Retina (tissue), 1 donor: ENCODE results near the gene LIPK.
"Not testable (repeated sequence)": the region's sequence is repeated elsewhere in the genome, so short reads cannot be mapped to it uniquely, and the experiment has no call there.

ENCODE experiments used
- DNase-seq: peaks from one replicate; pipeline ENCODE4 v3.0.0-alpha.2; 2016

The LIPK gene

GRCh38 chr10:88705958-88706357 is at the start of gene LIPK:
LIPK (plus strand) TSS chr10:88706249; CDS start chr10:88724544, 18,295 bp downstream.
- DNase-seq = no peak

GRCh38 chr10:88657901-88658300 is 48.1 kb upstream of the LIPK start:
- no peak for DNase-seq

- DNase-seq = no peak
Observed at GRCh38 chr10:88659725-88660597, 46.1 kb upstream of the LIPK start.

DNA sequence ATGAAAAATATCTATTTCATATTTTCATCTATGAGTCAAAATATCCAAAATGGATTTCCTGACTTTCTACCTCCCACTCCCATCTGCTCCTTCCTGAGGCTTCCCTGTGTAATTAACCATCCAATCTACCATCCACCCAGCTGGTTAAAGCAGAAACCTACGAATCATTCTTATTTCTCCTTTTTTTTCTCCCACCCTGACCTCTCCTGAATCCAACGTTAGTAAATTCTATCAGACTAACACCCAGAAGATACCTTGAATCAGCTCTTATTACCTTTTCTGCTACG is 45.5 kb upstream of the LIPK start:
- no peak for DNase-seq

GRCh38 chr10:88661018-88661417 is 45.0 kb upstream of the LIPK start:
- DNase-seq = no peak

- no peak for DNase-seq
Observed at GRCh38 chr10:88661577-88661976, 44.5 kb upstream of the LIPK start.

- not testable (repeated sequence) for DNase-seq
Observed at GRCh38 chr10:88663153-88663552, 42.9 kb upstream of the LIPK start.

GRCh38 chr10:88664142-88664541 is 41.9 kb upstream of the LIPK start, which contains the start of gene LIPF:
LIPF (plus strand) TSS chr10:88664442; CDS start chr10:88667298, 2,856 bp downstream.
- no peak for DNase-seq

GRCh38 chr10:88668465-88668864 is 37.6 kb upstream of the LIPK start:
- no peak for DNase-seq

DNA sequence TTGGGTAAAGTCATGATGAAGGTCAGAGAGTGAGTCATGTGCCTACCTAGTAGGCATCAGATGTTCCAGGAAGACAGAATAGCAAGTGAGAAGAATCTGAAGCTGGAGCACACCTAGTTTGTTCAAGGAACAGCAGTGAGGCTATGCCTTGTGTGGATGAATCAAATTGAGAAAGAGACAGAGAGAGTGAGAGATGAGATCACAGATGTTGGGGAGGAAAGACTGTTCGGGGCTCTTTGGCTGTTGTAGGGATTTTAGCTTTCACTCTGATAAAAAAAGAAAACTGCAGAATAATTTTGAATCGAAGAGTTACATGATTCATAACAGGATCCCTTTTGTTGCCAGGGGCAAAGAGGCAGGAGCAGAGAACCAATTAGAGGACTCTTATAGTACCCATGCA is 35.6 kb upstream of the LIPK start:
- no peak for DNase-seq

DNA sequence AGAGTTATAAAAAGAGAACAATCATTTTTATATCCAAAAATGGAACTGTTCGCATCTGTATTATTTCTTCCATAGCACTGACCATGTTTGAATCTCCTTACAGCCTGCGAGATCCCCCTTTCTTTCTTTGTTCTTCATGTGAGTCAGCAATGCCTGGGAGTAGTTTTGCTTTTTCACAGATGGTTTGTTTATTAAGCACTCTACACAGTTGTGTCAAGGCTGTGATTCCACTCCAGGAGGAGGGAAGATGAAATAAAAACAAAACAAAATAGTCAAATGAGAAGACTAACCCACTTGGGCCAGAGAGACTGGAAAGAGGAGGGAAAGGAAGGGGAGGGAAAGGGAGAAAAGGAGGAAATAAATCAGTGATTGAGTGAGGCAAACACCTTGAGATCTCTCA is 34.0 kb upstream of the LIPK start:
- DNase-seq = no peak

DNA sequence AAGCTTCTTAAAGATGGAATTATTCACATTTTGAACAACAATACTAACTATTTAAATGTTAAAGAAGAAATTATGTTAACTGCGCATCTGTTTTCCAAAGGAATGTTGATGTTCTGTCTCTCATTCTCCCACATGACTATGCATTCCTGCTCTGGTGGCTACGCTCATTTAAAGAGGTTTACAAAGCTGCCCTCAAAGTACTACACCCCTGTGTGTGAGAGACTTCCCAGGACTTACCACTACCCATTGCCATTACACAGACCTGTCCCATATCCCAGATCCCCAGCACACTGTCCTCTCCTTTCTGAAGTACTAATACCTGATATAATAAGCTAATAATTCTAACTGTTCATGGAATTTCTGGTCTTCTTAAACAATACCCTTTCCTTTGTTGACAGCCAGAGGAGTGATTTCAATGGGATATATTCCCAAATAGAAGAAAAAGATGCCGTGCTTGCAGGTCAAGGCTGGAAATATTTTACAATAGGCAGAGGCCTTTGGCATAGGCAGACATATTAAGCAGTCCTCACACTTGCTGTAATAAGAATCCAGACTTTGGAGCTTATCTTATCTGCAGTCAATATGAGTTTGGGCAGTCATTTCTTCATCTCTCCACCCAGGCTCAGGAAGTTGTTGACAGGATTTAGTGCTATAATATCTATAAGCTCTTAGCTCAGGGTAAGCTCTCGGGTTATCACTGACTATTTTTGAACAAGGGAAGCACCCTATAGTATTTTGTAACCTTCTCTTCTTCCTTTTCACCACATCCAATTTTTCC is 29.6 kb upstream of the LIPK start:
- no peak for DNase-seq

GRCh38 chr10:88680958-88681357 is 25.1 kb upstream of the LIPK start:
- DNase-seq = no peak

DNA sequence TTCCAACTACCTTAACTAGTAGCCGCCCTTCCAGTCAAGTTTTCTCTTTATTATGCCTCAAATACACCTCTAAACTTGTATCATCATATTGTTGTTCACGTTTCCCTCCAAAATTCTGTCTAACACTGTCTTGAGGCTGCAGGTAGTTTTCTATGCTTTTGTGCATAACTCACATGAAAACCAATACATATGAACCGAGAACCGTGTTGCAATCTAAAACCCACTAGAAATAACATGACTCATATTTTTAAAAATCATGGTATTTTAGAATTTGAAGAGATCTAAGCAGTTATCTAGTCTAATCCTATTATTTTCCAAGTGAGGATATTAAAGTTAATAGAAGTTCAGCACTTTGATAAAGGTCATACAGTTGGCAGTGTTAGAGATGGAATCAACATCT is 23.6 kb upstream of the LIPK start:
- DNase-seq = no peak

GRCh38 chr10:88687853-88688467 is 18.1 kb upstream of the LIPK start:
- DNase-seq = peak; percentile 3

DNA sequence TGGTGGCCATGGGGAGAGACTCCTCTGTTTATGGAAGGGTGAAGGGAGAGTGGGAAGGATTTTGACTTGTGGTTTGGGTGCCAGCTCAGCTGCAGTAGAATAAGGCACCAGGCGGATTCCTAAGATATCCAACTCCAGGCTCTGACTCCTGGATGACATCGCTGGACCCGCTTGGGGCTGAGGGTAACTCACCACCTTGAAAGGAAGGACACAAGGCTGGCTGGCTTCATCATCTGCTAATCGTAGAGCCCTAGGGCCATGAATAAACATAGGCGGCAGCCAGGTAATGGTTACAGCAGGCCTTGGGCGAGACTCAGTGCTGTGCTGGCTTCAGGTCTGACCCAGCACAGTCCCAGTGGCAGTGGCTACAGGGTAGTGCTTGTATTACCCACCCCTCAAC is 16.7 kb upstream of the LIPK start:
- DNase-seq = no peak

DNA sequence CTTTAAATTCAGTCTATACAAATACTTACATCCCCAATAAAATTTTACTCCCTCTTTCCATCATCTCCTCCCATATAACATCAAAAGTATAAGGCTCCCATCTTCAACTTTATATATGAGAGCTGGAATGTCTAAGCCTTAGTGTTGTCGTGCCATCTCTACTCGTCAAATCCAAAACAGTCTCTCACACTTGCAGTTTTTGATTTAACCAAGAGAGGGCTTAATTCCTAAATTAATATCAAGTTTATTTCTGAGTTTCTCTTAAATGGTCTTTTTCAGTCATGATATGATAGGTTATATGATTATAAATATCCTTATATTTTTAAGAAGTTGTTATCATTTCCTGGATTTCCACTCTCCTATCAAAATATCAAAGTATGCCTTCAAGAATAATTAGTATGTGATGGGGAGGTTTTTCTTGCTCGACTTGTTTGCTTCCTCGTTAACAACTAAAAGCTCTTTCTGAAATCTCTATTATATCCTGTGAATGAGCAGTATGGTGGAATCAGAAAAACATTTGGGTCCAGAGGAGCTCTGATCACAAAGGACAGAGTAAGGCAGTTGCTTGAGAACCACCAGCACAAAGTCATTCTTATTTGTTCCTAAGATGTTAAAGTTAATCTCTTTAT is 12.5 kb upstream of the LIPK start:
- DNase-seq = no peak

DNA sequence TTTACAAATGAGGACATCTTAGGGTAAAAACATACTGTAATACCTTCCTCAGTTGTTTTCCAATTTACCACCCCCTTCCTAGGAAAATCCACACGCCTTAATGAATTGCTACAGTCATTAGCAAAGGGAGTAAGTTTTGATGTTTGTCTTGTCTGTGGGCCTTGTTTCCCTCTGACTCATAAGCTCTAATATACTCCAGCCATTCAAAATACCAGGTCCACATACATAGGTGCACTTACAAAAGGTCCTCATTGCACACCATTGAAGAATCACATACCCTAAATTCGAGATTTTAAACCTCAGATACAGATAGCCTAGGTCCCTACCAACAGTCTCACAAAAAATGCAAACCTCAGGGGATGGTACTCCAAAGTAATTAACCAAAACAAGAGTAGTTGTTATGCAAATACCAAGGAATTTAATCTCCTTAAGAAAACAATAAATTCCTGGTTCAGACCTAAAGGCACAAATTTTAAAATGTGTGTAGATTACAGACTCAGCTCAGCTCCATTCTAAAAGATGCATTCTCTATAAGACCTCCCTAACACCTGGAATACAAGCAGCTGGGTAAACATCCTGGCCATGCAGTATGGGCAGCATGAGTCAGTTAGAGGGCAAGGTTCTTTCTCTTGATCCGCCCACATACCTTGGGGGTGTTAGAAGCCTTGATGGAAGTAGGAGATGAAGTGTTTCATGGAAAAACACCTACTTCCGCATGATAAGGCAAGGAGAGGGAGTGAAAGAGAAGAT is 3.0 kb upstream of the LIPK start:
- DNase-seq = no peak

DNA sequence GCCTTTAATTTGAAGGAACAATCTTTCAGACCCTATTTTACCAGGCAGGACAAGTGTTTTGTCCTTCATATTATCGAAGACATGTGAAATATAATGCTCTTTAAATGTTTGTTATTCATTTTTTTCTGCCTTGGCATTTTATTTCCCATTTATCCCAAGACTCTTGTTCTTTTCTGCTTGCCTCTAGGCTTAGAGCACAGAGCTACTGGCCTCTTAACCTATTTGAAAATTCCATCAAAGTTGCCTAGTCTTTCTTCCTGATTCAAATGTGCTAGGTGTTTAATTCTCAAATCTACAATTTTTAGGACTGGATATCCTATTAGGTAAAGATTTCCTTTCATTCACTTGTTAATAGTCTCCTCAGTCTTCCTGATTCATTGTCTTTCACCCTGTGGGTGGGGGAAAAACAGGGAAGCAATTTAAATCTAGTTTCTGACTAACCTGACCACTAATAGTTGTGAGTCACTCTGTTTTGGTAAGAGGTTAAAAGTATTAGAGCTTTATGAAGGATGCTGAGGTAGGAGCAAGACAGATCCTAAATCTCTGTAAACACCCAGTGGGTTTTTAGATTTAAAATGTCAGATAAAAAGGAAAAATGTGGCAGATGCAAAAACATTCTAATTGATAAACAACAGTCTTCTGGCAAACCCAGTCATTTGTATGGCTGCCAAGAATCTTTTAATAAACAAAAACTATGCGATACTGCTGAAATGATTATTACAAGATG is 1.5 kb downstream of the LIPK start:
- DNase-seq = no peak

GRCh38 chr10:88709361-88709760 is 3.3 kb downstream of the LIPK start:
- DNase-seq = not testable (repeated sequence)

DNA sequence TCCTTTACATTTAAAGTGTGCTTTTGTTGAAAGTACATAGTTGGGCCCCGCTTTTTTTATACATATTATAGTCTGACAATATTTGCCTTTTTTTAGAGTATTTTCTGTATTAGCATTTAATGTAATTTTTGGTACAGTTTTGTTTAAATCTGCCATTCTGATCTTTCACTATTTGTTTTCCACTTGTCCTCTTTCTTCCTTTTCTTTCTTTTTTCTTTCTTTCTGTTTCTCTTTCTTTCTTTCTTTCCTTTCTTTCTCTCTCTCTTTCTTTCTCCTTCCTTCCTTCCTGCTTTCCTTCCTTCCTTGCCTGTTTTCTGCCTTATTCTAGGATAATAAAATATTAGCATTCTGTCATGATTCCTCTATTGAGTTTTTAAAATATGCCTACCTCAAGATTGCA is 9.5 kb downstream of the LIPK start:
- no peak for DNase-seq

DNA sequence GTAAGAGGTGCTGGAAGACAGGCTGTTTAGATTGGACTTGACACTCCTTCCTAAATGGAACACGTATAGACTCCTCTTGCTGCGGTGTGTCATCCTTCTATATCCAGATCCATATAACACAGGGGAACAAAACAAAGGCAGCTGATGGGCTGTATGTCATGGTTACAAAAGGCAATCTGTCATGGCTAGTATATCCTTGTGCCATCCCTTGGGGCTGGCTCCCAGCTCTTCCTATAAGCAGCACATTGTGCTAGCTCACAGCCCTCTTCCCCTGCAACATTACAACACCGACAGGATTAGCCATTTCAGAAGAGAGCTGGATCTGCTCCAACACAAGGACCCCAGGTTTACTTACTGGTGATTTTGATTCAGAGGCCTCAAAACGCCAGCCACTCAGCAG is 15.3 kb downstream of the LIPK start:
- peak; percentile 10 for DNase-seq
